GM19467 (cell line): ENCODE data around the gene ZEB2.

ENCODE experiments used
- ATAC-seq: cut with Tn5 transposase; IDR thresholded peaks from one replicate; pipeline ENCODE4 v1.9.1; 2021; ENCODE audit warnings: mild to moderate bottlenecking, moderate library complexity; ENCODE audit not compliant: unreplicated experiment

The ZEB2 gene

DNA sequence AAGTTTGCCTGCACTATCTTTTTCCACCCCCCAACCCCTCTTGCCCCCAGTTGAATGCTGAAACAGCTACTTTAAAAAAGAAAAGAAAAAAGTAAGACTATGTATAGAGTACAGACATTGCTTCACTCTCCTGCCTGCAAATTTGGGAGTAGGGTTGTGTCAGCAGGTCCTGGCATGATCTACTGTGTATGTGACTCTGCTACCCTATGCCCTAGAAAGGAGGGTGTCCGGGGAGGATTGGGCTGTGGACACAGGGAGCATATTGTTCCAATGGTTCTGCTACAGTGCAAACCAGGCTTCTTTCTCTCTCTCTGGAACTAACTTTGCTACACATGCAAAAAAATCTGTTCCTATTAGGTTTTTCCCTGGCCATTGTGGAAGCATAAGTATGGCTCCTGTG lies 9.9 kb upstream of the ZEB2 start:
- no peak for ATAC-seq

- no peak for ATAC-seq
Observed at GRCh38 chr2:144528108-144528507, 8.2 kb upstream of the ZEB2 start.

- no peak for ATAC-seq
Observed at GRCh38 chr2:144526831-144527230, 6.9 kb upstream of the ZEB2 start.

DNA sequence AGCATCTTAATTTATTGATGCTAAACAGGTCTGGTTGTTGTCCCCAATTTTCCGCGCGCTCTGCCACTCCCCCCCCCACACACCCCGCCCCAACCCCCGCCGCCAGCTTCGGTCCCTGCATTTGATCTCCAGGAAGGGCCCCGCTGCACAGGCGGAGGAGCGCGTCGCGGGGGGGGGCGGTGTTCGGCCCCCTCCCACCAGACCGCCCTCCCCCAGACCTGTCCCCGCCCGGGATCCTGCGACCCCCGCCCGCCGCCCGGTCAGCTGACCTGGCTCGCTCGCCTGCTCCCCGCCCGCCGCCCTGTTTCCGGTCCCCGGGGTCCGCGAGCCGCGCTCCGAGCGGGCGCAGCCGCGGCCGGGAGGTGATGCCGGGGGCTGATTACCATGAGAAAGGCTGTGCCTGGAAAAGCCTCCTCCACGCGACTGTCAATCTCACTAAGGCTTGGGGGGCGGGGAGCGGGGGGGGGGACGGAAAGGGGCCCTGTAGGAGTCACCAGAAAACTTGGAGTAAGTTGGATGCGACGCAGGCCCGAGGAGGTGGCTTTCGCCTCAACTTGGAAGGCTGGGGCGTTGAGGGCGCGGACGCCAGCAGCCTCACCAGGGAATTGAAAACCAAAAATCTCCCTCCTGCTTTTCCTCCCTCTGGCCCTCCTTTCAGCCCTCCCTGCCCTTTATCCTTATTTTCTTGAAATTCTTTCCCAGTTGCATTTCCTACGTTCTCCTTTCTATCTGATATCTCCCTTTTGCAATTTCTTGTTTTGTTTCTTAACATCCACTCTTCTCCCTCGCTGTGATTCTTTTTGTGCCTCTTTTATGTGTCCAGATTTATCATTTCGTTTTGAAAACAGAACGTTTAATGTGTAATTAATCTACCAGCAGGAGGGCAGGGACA lies 4.4 kb upstream of the ZEB2 start:
- no peak for ATAC-seq

GRCh38 chr2:144523596-144524117 lies 3.7 kb upstream of the ZEB2 start:
- ATAC-seq, result no peak

- ATAC-seq, result no peak
Observed at GRCh38 chr2:144522897-144523595, 3.1 kb upstream of the ZEB2 start.

- ATAC-seq, result no peak
Observed at GRCh38 chr2:144522176-144522896, 2.4 kb upstream of the ZEB2 start.

- ATAC-seq, result no peak
Observed at GRCh38 chr2:144521686-144522085, 1.8 kb upstream of the ZEB2 start.

DNA sequence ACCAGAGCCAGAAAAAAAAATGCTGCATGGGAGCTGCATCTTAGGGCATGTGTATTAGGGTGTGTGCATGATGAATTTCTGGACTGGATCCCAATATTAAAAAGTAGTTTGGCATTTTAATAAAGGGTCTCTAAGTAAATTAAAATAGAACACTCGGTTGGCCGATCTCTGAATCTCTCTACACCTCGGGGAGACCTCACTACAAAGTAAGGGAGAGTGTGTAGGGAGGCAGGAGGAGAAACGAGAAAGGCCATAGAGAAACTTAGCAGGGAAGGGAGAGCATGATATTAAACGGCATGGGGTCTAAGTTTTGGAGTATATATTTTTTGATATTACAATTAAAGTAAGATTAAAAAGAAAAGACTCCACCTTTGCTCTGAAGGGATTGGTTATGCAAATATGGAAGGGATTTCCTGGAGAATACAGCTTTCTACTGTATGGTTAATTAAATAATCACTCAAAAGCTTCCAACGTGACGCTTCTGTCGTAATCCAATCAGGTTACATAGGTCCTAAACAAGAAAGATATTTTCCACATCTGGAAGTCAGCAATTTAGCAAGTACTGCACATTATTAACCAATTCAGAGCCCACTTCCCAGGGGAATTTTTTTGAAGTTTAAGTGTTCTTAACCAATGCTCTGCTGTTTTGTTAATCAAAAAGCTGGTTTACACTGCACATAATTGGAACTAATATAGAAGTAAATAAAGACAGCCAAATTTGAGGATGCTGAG lies 1.0 kb upstream of the ZEB2 start:
- ATAC-seq, result no peak

DNA sequence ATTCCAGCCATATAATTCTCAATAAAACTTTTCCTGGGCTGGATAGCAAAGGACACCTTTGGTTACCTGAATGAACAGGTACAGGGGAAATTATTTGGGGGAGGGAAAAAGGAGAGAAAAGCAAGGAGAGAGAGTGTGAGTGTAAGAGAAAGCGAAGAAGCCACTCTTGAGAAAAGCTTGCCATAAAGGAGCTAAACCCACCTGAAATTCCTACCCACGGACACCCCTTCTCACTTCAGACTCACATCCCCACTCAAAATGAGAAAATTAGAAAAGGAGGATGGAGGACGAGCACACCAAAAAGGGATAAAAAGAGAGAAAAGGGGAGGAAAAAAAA lies 354 bp downstream of the ZEB2 start:
- no peak for ATAC-seq

GRCh38 chr2:144518748-144519596 lies 947 bp downstream of the ZEB2 start:
- peak; percentile 49 for ATAC-seq

DNA sequence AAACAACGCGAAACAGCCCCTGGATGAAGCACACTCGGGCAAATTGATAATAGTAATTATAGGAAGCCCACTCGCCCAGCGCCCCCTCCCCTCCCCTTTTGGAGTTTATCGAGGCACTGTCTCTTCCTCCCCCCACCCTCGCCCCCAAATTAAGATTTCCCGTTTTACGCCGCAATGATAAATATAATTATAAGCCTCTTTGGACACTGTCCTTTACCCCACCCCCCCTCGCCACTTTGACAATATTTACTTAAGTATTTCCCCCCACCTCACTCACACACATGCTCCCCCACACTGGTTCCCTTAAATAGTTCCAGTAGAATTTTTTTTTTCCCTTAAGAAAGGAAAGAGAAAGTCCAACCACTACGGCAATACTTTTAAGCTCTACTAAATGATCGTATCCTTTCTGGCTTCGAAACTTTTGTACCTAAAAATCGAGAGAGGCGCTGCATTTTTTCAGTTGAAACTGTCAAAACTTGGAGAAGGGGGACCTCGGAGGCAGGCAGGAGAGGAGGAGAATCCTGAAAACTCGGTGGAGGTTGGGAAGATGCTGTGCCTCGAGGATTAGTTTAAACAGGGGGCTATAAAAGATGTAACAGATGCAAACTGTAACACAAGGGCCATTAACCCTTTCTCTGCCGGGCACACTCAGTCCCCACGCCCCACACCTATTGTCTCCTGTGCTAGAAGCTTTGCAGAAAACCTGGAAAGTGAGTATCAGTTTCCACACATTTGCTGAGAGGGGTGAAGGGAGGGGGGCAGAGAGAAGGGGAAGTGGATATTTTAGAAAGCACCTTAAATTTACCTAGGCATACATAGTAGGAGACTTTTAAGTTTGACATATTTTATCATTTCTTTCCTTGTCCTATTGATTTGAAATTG lies 1.8 kb downstream of the ZEB2 start:
- ATAC-seq, result no peak

DNA sequence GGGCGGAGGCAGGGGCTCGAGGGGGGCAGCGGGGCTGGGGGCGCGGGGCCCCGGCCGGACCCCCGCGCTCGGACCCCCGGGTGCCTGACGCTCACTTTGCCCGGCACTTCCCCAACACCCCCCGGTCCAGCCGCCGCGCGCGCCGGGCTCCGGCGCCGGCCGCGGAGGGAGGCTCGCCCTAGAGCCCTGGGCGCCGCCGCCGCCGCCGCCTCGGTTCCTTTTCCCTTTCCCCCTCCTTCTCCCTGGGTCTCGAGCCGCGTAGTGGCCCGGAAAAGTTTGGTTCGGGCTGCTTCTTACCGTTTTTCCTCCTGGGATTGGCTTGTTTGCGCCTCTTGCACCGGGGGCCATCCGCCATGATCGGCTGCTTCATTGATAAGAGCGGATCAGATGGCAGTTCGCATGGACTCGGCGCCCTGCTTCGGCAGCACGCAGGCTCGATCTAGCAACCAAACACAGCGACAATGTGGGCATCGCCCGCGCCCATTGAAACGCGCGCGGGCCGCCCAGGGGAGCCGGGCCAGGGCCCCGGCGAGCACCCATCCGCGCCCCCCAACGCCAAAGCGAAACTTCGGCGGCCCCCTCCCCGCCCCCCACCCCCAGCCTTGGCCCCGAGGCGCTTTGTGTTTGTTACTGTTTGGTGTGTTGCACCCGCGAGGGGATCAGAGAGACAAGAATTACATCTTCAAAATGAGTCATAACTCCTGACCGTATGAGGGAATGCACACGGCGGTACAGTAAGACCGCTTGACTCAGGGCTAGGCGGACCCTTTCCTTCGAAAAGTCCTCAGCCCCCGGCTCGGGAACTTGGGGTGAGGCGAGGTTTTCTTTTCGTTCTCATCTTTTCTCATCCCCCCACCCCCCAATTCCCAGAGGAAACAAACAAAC lies 2.7 kb downstream of the ZEB2 start:
- peak; percentile 40 for ATAC-seq

DNA sequence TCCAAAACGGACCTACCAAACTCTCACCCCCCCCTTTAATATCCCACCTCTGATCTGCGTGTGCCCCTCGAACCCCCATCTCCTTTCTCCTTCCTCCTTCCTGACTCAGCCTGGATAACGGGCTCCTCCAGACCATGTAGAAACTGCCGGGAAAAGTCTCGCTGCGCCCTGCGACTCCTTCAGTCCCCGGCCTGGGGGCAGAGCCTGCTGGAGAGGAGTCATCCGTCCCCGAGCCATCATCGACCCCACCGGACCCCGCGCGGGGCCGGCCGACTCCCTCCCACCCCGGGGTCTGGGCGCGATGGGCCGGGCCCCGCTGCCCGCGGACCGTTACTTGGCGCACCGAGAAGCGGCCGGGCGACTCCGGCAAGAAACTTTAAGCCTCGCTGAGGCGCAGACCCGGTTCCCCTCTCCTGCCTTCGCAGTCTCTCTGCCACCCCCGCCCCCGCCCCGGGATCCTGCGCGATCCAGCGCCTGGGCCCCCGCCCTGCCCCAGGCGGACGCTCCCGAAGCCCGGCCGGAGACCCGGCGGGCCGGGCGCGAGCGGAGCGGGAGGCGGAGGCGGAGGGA lies 3.4 kb downstream of the ZEB2 start:
- peak; percentile 12 for ATAC-seq

GRCh38 chr2:144515696-144516410 lies 4.1 kb downstream of the ZEB2 start:
- ATAC-seq, result no peak

- no peak for ATAC-seq
Observed at GRCh38 chr2:144515099-144515695, 4.7 kb downstream of the ZEB2 start.
